Subcutaneous abdominal adipose tissue (tissue), 5 donors: Measurements from ENCODE around the gene MPRIP.
"Not testable (repeated sequence)": the region's sequence is repeated elsewhere in the genome, so short reads cannot be mapped to it uniquely, and the experiment has no call there.

Experiments
- H3K27ac ChIP-seq: one replicate; pipeline ENCODE4 v1.7.0; 2013; ENCODE audit warnings: low read depth, mild to moderate bottlenecking, inconsistent platforms, low read length, moderate library complexity
- H3K27me3 ChIP-seq, 5 donors: one replicate each; pipeline ENCODE4 v1.7.0; 2013; ENCODE audit warnings: low read length in 5 of 5, inconsistent platforms in 1 of 5; ENCODE audit not compliant: control insufficient read depth in 5 of 5, insufficient read depth in 4 of 5
- H3K36me3 ChIP-seq, 5 donors: one replicate each; pipeline ENCODE4 v1.7.0; 2013; ENCODE audit warnings: low read length in 5 of 5; ENCODE audit not compliant: control insufficient read depth in 5 of 5, insufficient read depth in 5 of 5
- H3K4me1 ChIP-seq, 5 donors: one replicate each; pipeline ENCODE4 v1.7.0; 2013; ENCODE audit warnings: low read length in 5 of 5, mild to moderate bottlenecking in 3 of 5, moderate library complexity in 1 of 5; ENCODE audit not compliant: control insufficient read depth in 5 of 5, insufficient read depth in 5 of 5
- H3K4me3 ChIP-seq, 5 donors: one replicate each; pipeline ENCODE4 v1.7.0; 2013; ENCODE audit warnings: low read length in 5 of 5, low read depth in 1 of 5
- H3K9ac ChIP-seq, 5 donors: one replicate each; pipeline ENCODE4 v1.7.0; 2013; ENCODE audit warnings: low read length in 5 of 5, mild to moderate bottlenecking in 4 of 5, moderate library complexity in 3 of 5
- H3K9me3 ChIP-seq, 5 donors: one replicate each; pipeline ENCODE4 v1.7.0; 2013; ENCODE audit warnings: low read length in 5 of 5; ENCODE audit not compliant: control insufficient read depth in 5 of 5
- donor health status: healthy.
- donor health status: healthy.
- donor health status: healthy.
- donor health status: healthy.
- donor health status: healthy.

The MPRIP gene

DNA sequence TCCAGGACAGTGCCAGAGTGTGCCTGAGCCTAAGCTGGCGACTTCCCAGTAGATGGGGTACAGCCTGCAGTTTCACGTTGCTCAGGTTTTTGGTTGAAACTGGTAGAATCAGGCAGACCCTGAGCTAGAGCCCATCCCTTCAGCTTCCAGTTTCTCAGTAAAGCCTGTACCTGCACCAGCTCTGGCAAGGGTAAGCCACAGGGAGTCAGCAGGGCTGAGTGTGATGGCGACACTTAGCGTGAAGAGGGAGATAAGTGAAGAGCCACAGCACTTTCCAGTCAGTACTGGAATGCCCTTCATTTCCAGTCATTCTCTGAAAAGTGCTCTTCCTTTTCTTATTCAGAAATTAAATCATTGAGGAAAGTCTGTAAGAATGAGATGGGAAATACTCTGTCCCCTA lies 141.5 kb downstream of the MPRIP start:
- H3K27ac ChIP-seq, result no peak overlapping the region
- H3K36me3 ChIP-seq, result peaks cover 0 to 80% (median 68%) of the 10 kb centered on the region in 5 donors
- peaks cover 0 to 30% (median 25%) of the 10 kb centered on the region in 5 donors for H3K4me1 ChIP-seq
- H3K9ac ChIP-seq, result no peak overlapping the region
- H3K4me3 ChIP-seq, result no peak overlapping the region
- no peaks in the 10 kb centered on the region for H3K9me3 ChIP-seq
- H3K27me3 ChIP-seq, result no peaks in the 10 kb centered on the region

DNA sequence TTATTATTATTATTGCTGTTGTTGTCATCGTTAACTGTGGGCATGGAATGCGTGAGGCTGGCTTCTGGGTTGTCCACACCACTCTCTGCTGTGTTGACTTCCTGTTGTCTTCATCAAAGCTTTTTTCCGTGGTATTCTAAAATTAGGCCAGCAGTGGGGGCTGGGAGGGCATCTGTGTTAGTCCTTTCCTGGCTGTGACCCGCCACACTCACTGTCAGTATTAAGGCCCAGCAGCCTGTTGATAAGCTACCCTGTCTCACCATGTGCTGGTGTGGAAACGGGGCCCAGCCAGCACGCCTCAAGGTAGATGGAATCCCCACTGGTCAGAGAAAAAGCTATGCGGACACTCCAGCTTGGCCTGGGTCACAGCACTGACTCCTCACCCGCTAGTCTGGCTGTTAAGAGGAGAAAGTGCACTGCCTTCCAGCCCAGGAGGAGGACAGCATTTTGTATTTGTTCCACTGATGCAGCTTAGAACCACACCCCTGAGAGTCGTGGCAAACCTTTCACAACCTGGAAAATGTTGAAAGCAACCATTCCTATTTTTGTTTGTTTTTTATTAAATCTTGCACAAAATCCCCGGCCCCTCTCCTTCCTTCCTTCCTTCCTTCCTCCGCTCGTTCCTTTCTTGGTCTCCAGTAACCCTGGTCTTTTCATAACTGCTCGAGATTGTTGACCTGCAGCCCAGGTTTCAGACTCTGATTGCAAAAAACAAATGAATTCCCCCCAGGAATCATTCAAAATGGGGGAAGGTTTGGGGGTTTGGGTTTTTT lies 142.9 kb downstream of the MPRIP start:
- not testable (repeated sequence) for H3K27me3 ChIP-seq, H3K9ac ChIP-seq, H3K9me3 ChIP-seq, H3K4me3 ChIP-seq, H3K27ac ChIP-seq
- Histone ChIP-seq H3K4me1 (peaks cover 0 to 32% (median 27%) of the 10 kb centered on the region in 5 donors), H3K36me3 (peaks cover 0 to 75% (median 64%) of the 10 kb centered on the region in 5 donors)

DNA sequence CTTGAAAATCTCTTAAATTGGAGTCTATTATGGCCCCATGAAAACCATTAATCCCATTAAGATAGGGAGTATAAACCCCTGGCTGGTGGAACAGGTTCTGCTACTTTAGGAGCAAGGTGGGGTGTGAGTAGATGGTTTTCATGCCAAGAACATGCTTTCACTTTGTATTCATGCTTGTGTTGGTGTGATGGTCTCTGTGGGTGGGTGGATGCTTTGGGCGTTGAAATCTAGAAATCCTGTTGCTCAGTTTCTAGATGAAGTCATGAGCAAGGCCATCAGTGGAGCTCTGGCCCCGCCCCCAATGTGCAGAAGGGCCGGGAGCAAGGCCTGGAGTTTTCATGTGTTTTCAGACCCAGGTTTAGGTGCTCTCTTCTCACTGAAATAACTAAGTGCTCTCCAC lies 143.8 kb downstream of the MPRIP start:
- no peaks in the 10 kb centered on the region for H3K27me3 ChIP-seq
- peaks cover 0 to 68% (median 55%) of the 10 kb centered on the region in 5 donors for H3K36me3 ChIP-seq
- H3K4me1 ChIP-seq, result peaks cover 0 to 33% (median 27%) of the 10 kb centered on the region in 5 donors
- no peak overlapping the region for H3K9ac ChIP-seq
- H3K4me3 ChIP-seq, result no peak overlapping the region
- H3K9me3 ChIP-seq, result no peaks in the 10 kb centered on the region
- no peak overlapping the region for H3K27ac ChIP-seq

GRCh38 chr17:17186551-17187505 lies 144.6 kb downstream of the MPRIP start:
- Histone ChIP-seq H3K4me1 (peaks cover 0 to 40% (median 27%) of the 10 kb centered on the region in 5 donors), H3K27ac (no peak overlapping the region), H3K9ac (no peak overlapping the region), H3K9me3 (no peaks in the 10 kb centered on the region), H3K4me3 (no peak overlapping the region), H3K36me3 (peaks cover 0 to 60% (median 48%) of the 10 kb centered on the region in 5 donors), H3K27me3 (no peaks in the 10 kb centered on the region)

DNA sequence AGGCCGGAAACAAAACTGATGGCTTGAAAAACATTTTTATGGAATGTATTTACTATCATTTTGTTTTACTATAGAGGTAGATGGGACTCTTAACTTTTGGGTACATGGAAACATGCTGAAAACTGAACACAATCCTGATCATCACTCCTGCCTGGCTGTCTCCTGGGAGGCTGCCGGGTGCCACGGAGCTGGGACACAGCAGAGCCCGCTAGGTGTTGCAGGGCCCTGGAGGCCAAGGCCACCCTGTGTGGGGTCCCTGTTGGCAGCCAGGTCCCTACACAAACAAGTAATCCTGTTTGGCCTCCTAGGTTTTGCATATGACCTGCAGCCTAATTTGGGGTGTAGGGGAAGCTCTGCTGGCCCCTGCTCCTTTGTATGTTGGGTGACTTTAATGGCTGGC lies 146.3 kb downstream of the MPRIP start:
- Histone ChIP-seq H3K9ac (no peak overlapping the region), H3K4me1 (peaks cover 0 to 43% (median 27%) of the 10 kb centered on the region in 5 donors), H3K27me3 (no peaks in the 10 kb centered on the region), H3K9me3 (no peaks in the 10 kb centered on the region), H3K27ac (no peak overlapping the region), H3K36me3 (peaks cover 0 to 44% (median 32%) of the 10 kb centered on the region in 5 donors), H3K4me3 (no peak overlapping the region)

GRCh38 chr17:17189559-17189958 lies 147.3 kb downstream of the MPRIP start:
- Histone ChIP-seq H3K4me3 (no peak overlapping the region), H3K36me3 (peaks cover 0 to 34% (median 24%) of the 10 kb centered on the region in 5 donors), H3K27me3 (no peaks in the 10 kb centered on the region), H3K4me1 (peaks cover 0 to 40% (median 25%) of the 10 kb centered on the region in 5 donors), H3K9me3 (no peaks in the 10 kb centered on the region), H3K27ac (no peak overlapping the region), H3K9ac (no peak overlapping the region)

DNA sequence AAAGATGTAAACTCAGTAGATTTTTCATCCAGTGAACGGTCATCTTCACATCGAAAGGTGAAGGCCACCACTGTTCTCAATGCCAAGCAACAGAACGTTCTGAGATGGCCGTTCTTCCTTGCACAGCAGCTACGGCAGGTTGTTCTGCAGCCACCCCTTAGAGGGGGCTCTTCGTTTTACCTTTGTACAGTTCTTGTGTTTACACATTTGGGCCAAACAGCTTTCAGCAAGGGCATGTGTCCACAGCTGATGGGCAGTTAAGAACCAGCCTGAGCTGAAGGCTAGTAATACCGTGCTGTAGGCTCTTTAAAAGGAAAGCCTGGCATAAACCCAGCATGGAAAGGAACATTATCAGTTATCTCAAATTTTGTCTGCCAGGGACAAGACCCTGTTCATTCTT lies 147.9 kb downstream of the MPRIP start:
- no peaks in the 10 kb centered on the region for H3K9me3 ChIP-seq
- H3K4me1 ChIP-seq, result peaks cover 0 to 33% (median 19%) of the 10 kb centered on the region in 5 donors
- H3K9ac ChIP-seq, result no peak overlapping the region
- H3K36me3 ChIP-seq, result peaks cover 0 to 33% (median 23%) of the 10 kb centered on the region in 5 donors
- no peaks in the 10 kb centered on the region for H3K27me3 ChIP-seq
- H3K27ac ChIP-seq, result no peak overlapping the region
- H3K4me3 ChIP-seq, result no peak overlapping the region

GRCh38 chr17:17191346-17191792 lies 149.1 kb downstream of the MPRIP start:
- Histone ChIP-seq H3K36me3 (peaks cover 0 to 33% (median 23%) of the 10 kb centered on the region in 5 donors), H3K27ac (peak overlapping the region; percentile 41), H3K9me3 (no peaks in the 10 kb centered on the region), H3K4me3 (no peak overlapping the region), H3K27me3 (no peaks in the 10 kb centered on the region), H3K4me1 (peaks cover 0 to 30% (median 11%) of the 10 kb centered on the region in 5 donors), H3K9ac (no peak overlapping the region)

- no peak overlapping the region for H3K4me3 ChIP-seq
- H3K36me3 ChIP-seq, result peaks cover 0 to 27% (median 20%) of the 10 kb centered on the region in 5 donors
- no peak overlapping the region for H3K9ac ChIP-seq
- peak overlapping the region; percentile 41 for H3K27ac ChIP-seq
- no peaks in the 10 kb centered on the region for H3K27me3 ChIP-seq
- H3K9me3 ChIP-seq, result no peaks in the 10 kb centered on the region
- H3K4me1 ChIP-seq, result peaks cover 0 to 24% (median 6%) of the 10 kb centered on the region in 5 donors
Observed at GRCh38 chr17:17191961-17192381, 149.7 kb downstream of the MPRIP start.
